H9 (cell line): ENCODE data around the gene MGARP. TPM values are rescaled to one million over a fixed set of nuclear protein-coding genes. Genes with fewer than 3 reads are reported as not detected.

ENCODE experiments used
- DNase-seq: peaks from one replicate; pipeline ENCODE4 v3.0.0-alpha.2; 2017
- H2AFZ ChIP-seq: one replicate; pipeline ENCODE4 v1.6.1; 2013; ENCODE audit warnings: mild to moderate bottlenecking, low read length, control low read depth, moderate library complexity
- H2AK5ac ChIP-seq: 2 replicates; pipeline ENCODE4 v1.6.1; 2013; ENCODE audit warnings: low read length, control low read depth, mixed read lengths; ENCODE audit not compliant: insufficient read length
- H2BK120ac ChIP-seq: one replicate; pipeline ENCODE4 v1.6.1; 2013; ENCODE audit warnings: low read depth, mild to moderate bottlenecking, low read length, control low read depth, inconsistent platforms; ENCODE audit not compliant: poor library complexity, severe bottlenecking
- H2BK12ac ChIP-seq: 2 replicates; pipeline ENCODE4 v1.6.1; 2013; ENCODE audit warnings: low read length, control low read depth, mixed read lengths, low read depth; ENCODE audit not compliant: insufficient read length
- H2BK15ac ChIP-seq: 2 replicates; pipeline ENCODE4 v1.6.1; 2013; ENCODE audit warnings: low read depth, low read length, control low read depth
- H2BK20ac ChIP-seq: one replicate; pipeline ENCODE4 v1.6.1; 2013; ENCODE audit warnings: low read depth, mild to moderate bottlenecking, low read length, control low read depth, inconsistent platforms; ENCODE audit not compliant: poor library complexity, severe bottlenecking
- H2BK5ac ChIP-seq: 2 replicates; pipeline ENCODE4 v1.6.1; 2013; ENCODE audit warnings: low read length, control low read depth, mixed read lengths; ENCODE audit not compliant: insufficient read length
- H3K14ac ChIP-seq: 2 replicates; pipeline ENCODE4 v1.6.1; 2013; ENCODE audit warnings: low read length, control low read depth; ENCODE audit not compliant: insufficient read depth
- H3K18ac ChIP-seq: 2 replicates; pipeline ENCODE4 v1.6.1; 2013; ENCODE audit warnings: low read depth, mild to moderate bottlenecking, mixed read lengths, low read length, control low read depth; ENCODE audit not compliant: insufficient read length
- H3K23ac ChIP-seq: 2 replicates; pipeline ENCODE4 v1.6.1; 2013; ENCODE audit warnings: low read length, control low read depth, mixed read lengths, low read depth; ENCODE audit not compliant: insufficient read length
- H3K23me2 ChIP-seq: 2 replicates; pipeline ENCODE4 v1.6.1; 2013; ENCODE audit warnings: low read depth, mild to moderate bottlenecking, mixed read lengths, low read length, control low read depth; ENCODE audit not compliant: insufficient read length, poor library complexity, severe bottlenecking
- H3K27ac ChIP-seq: 2 replicates; pipeline ENCODE4 v1.5.1; 2013; ENCODE audit warnings: low read length, control low read depth, mixed read lengths, low read depth; ENCODE audit not compliant: insufficient read length
- H3K27me3 ChIP-seq: 2 replicates; pipeline ENCODE4 v1.6.1; 2013; ENCODE audit warnings: low read length, control low read depth, inconsistent platforms; ENCODE audit not compliant: insufficient read depth
- H3K4ac ChIP-seq: 2 replicates; pipeline ENCODE4 v1.6.1; 2013; ENCODE audit warnings: low read depth, mild to moderate bottlenecking, control low read depth, inconsistent platforms, low read length, moderate library complexity
- H3K4me1 ChIP-seq: 2 replicates; pipeline ENCODE4 v1.6.1; 2013; ENCODE audit warnings: low read length, control low read depth, inconsistent platforms; ENCODE audit not compliant: insufficient read depth
- H3K4me2 ChIP-seq: 2 replicates; pipeline ENCODE4 v1.6.1; 2013; ENCODE audit warnings: low read length, control low read depth, mixed read lengths; ENCODE audit not compliant: insufficient read length, insufficient read depth
- H3K56ac ChIP-seq: 2 replicates; pipeline ENCODE4 v1.6.1; 2013; ENCODE audit warnings: low read depth, mild to moderate bottlenecking, mixed read lengths, low read length, control low read depth; ENCODE audit not compliant: insufficient read length
- H3K79me1 ChIP-seq: 2 replicates; pipeline ENCODE4 v1.6.1; 2013; ENCODE audit warnings: low read depth, mild to moderate bottlenecking, moderate library complexity, low read length, control low read depth, inconsistent platforms; ENCODE audit not compliant: insufficient read depth, poor library complexity, severe bottlenecking
- H3K79me2 ChIP-seq: 2 replicates; pipeline ENCODE4 v1.6.1; 2013; ENCODE audit warnings: low read length, control low read depth, inconsistent platforms; ENCODE audit not compliant: insufficient read depth
- H3K9ac ChIP-seq: 2 replicates; pipeline ENCODE4 v1.6.1; 2013; ENCODE audit warnings: low read length, control low read depth, mixed read lengths; ENCODE audit not compliant: insufficient read length; ENCODE audit errors: extremely low read depth
- H3K9me3 ChIP-seq: one replicate; pipeline ENCODE4 v1.6.1; 2013; ENCODE audit warnings: low read depth, low read length, inconsistent platforms; ENCODE audit not compliant: control insufficient read depth
- H3T11ph ChIP-seq: one replicate; pipeline ENCODE4 v1.6.1; 2013; ENCODE audit warnings: mild to moderate bottlenecking, low read length, control low read depth, inconsistent platforms
- H4K20me1 ChIP-seq: one replicate; pipeline ENCODE4 v1.6.1; 2013; ENCODE audit not compliant: control insufficient read depth, insufficient read length, insufficient read depth
- H4K5ac ChIP-seq: 2 replicates; pipeline ENCODE4 v1.6.1; 2013; ENCODE audit warnings: low read depth, mild to moderate bottlenecking, mixed read lengths, low read length, control low read depth; ENCODE audit not compliant: insufficient read length
- H4K8ac ChIP-seq: replicated peaks from 2 replicates; pipeline ENCODE4 v1.6.1; 2013; ENCODE audit warnings: low read length, control low read depth, mixed read lengths, low read depth; ENCODE audit not compliant: insufficient read length
- H4K91ac ChIP-seq: 2 replicates; pipeline ENCODE4 v1.6.1; 2013; ENCODE audit warnings: low read depth, mild to moderate bottlenecking, moderate library complexity, mixed read lengths, low read length, control low read depth; ENCODE audit not compliant: insufficient read length
- H3K27ac Mint-ChIP-seq, 3 experiments: 2 replicates in 2 of 3; 3 replicates in 1 of 3; pipeline ENCODE4 v1.8.0; 2020 to 2021; ENCODE audit warnings: mixed read lengths in 3 of 3, mild to moderate bottlenecking in 1 of 3, moderate library complexity in 1 of 3
- H3K27me3 Mint-ChIP-seq: 2 replicates; pipeline ENCODE4 v1.8.0; 2021; ENCODE audit warnings: low read depth, mild to moderate bottlenecking, moderate library complexity, mixed read lengths
- H3K36me3 Mint-ChIP-seq, 3 experiments: 2 replicates in 2 of 3; 3 replicates in 1 of 3; pipeline ENCODE4 v1.8.0; 2020 to 2021; ENCODE audit warnings: low read depth in 3 of 3, mixed read lengths in 3 of 3; ENCODE audit not compliant: insufficient read depth in 1 of 3
- H3K4me1 Mint-ChIP-seq, 2 experiments: 2 replicates each; pipeline ENCODE4 v1.8.0; 2020; ENCODE audit warnings: mixed read lengths in 2 of 2
- H3K4me3 Mint-ChIP-seq, 2 experiments: 2 replicates in 1 of 2; 3 replicates in 1 of 2; pipeline ENCODE4 v1.8.0; 2020 to 2021; ENCODE audit warnings: mild to moderate bottlenecking in 2 of 2, mixed read lengths in 2 of 2, moderate library complexity in 1 of 2
- H3K9me3 Mint-ChIP-seq, 2 experiments: 2 replicates in 1 of 2; 3 replicates in 1 of 2; pipeline ENCODE4 v1.8.0; 2020; ENCODE audit warnings: mild to moderate bottlenecking in 2 of 2, mixed read lengths in 2 of 2, moderate library complexity in 1 of 2
- CTCF ChIP-seq: fragments of 200-600 bp; sonication (generic); conservative IDR thresholded peaks from 3 replicates; pipeline ENCODE4 v1.8.0; 2021; ENCODE audit warnings: antibody characterized with exemption, mild to moderate bottlenecking
- WGBS: extraction: QIAGEN DNeasy Blood & Tissue Kit; methylation state at CpG from one replicate; pipeline ENCODE4 v1.1.7; 2013; ENCODE audit warnings: missing lambda C conversion rate, low lambda C conversion rate, mixed read lengths; ENCODE audit not compliant: insufficient read length; ENCODE audit errors: extremely low coverage; 5-methylcytosine and 5-hydroxymethylcytosine counted together
- total RNA-seq: library from RNA; stranded (reverse); gene quantifications from 2 replicates; pipeline ENCODE4 v1.2.1, GENCODE V29; 2021

MGARP gene
- total RNA-seq, 1 experiment from 2014 or later, result 4.0 TPM

- Histone ChIP-seq H2AFZ (no peak overlapping the region), H3K4ac (no peak overlapping the region), H2BK120ac (no peak overlapping the region), H2BK5ac (no peak overlapping the region), H3K9ac (no peak overlapping the region), H2BK12ac (no peak overlapping the region), H4K91ac (no peak overlapping the region), H3K14ac (no peak overlapping the region), H4K20me1 (no peaks in the 10 kb centered on the region), H3K4me2 (no peak overlapping the region), H3K23me2 (peaks cover 4% of the 10 kb centered on the region), H3K18ac (no peak overlapping the region), H3K27me3 (peaks cover 12% of the 10 kb centered on the region; the same call in 1 of the 2 replicates), H4K8ac (no peak overlapping the region), H2BK15ac (no peak overlapping the region), H3K4me1 (no peaks in the 10 kb centered on the region), H2BK20ac (no peak overlapping the region), H3K56ac (no peak overlapping the region), H3K27ac (no peak overlapping the region), H3K9me3 (no peaks in the 10 kb centered on the region), H2AK5ac (no peak overlapping the region), H3K79me2 (no peaks in the 10 kb centered on the region), H3K79me1 (no peaks in the 10 kb centered on the region), H3T11ph (no peak overlapping the region), H3K23ac (no peak overlapping the region), H4K5ac (no peak overlapping the region)
- no CpG with 5 or more reads among the region's 7 CpGs for WGBS
- no peak overlapping the region for H3K27ac Mint-ChIP-seq
- peaks cover 0 to 6% (median 6%) of the 10 kb centered on the region in 3 experiments; a peak in 4 of 7 replicates for H3K36me3 Mint-ChIP-seq
- H3K9me3 Mint-ChIP-seq, result peaks cover 5 to 6% of the 10 kb centered on the region in 2 experiments; a peak in 3 of 5 replicates
- DNase-seq, result no peak
- no peak for TF ChIP-seq CTCF
- no peak overlapping the region for H3K4me3 Mint-ChIP-seq
- peaks cover 11 to 14% of the 10 kb centered on the region in 2 experiments for H3K4me1 Mint-ChIP-seq
- peaks cover 39% of the 10 kb centered on the region for H3K27me3 Mint-ChIP-seq
Measured at GRCh38 chr4:139282065-139282720, 2.2 kb upstream of the MGARP start.
